ENCODE results near the gene MINDY4B. TPM values are rescaled to one million over a fixed set of nuclear protein-coding genes. Genes with fewer than 3 reads are reported as not detected.
"Not testable (repeated sequence)": the region's sequence is repeated elsewhere in the genome, so short reads cannot be mapped to it uniquely, and the experiment has no call there.

MINDY4B gene
- total RNA-seq, 2 experiments from 2014 or later: not detected

- DNase-seq: no peak
- H3K36me3 Mint-ChIP-seq: no peaks in the 10 kb centered on the region
- no peaks in the 10 kb centered on the region for H3K4me1 Mint-ChIP-seq
- peaks cover 9% of the 10 kb centered on the region for H3K27me3 Mint-ChIP-seq
- H3K4me3 Mint-ChIP-seq: no peak overlapping the region
- H3K27ac Mint-ChIP-seq: no peak overlapping the region
- no peaks in the 10 kb centered on the region for H3K9me3 Mint-ChIP-seq
Measured at GRCh38 chr3:150878996-150879575, 26.2 kb downstream of the MINDY4B start.

GRCh38 chr3:150878290-150878689 lies 26.9 kb downstream of the MINDY4B start:
- no peaks in the 10 kb centered on the region for H3K4me1 Mint-ChIP-seq
- H3K27me3 Mint-ChIP-seq: peaks cover 2% of the 10 kb centered on the region
- H3K36me3 Mint-ChIP-seq: no peaks in the 10 kb centered on the region
- DNase-seq: no peak
- no peak overlapping the region for H3K4me3 Mint-ChIP-seq
- no peak overlapping the region for H3K27ac Mint-ChIP-seq
- no peaks in the 10 kb centered on the region for H3K9me3 Mint-ChIP-seq

GRCh38 chr3:150877303-150877702 lies 27.9 kb downstream of the MINDY4B start:
- DNase-seq: no peak
- Mint-ChIP-seq H3K27ac (no peak overlapping the region), H3K4me1 (no peaks in the 10 kb centered on the region), H3K4me3 (no peak overlapping the region), H3K9me3 (no peaks in the 10 kb centered on the region), H3K27me3 (no peaks in the 10 kb centered on the region), H3K36me3 (no peaks in the 10 kb centered on the region)

- no peaks in the 10 kb centered on the region for H3K9me3 Mint-ChIP-seq
- DNase-seq: no peak
- no peaks in the 10 kb centered on the region for H3K27me3 Mint-ChIP-seq
- H3K36me3 Mint-ChIP-seq: no peaks in the 10 kb centered on the region
- H3K4me3 Mint-ChIP-seq: no peak overlapping the region
- no peak overlapping the region for H3K27ac Mint-ChIP-seq
- no peaks in the 10 kb centered on the region for H3K4me1 Mint-ChIP-seq
Measured at GRCh38 chr3:150876611-150877265, 28.5 kb downstream of the MINDY4B start.

GRCh38 chr3:150875548-150875947 lies 29.7 kb downstream of the MINDY4B start:
- H3K27me3 Mint-ChIP-seq: no peaks in the 10 kb centered on the region
- H3K4me1 Mint-ChIP-seq: no peaks in the 10 kb centered on the region
- H3K27ac Mint-ChIP-seq: no peak overlapping the region
- DNase-seq: no peak
- H3K9me3 Mint-ChIP-seq: no peaks in the 10 kb centered on the region
- no peak overlapping the region for H3K4me3 Mint-ChIP-seq
- no peaks in the 10 kb centered on the region for H3K36me3 Mint-ChIP-seq

GRCh38 chr3:150874666-150875219 lies 30.5 kb downstream of the MINDY4B start:
- no peaks in the 10 kb centered on the region for H3K27me3 Mint-ChIP-seq
- no peaks in the 10 kb centered on the region for H3K4me1 Mint-ChIP-seq
- no peaks in the 10 kb centered on the region for H3K9me3 Mint-ChIP-seq
- H3K36me3 Mint-ChIP-seq: no peaks in the 10 kb centered on the region
- H3K27ac Mint-ChIP-seq: no peak overlapping the region
- no peak for DNase-seq
- H3K4me3 Mint-ChIP-seq: no peak overlapping the region

- Mint-ChIP-seq H3K36me3 (no peaks in the 10 kb centered on the region), H3K4me3 (no peak overlapping the region), H3K9me3 (no peaks in the 10 kb centered on the region), H3K27me3 (peaks cover 14% of the 10 kb centered on the region), H3K27ac (no peak overlapping the region), H3K4me1 (no peaks in the 10 kb centered on the region)
- DNase-seq: no peak
Measured at GRCh38 chr3:150871192-150871591, 34.0 kb downstream of the MINDY4B start.

- Mint-ChIP-seq H3K27me3 (peaks cover 19% of the 10 kb centered on the region), H3K36me3 (no peaks in the 10 kb centered on the region), H3K4me1 (peaks cover under 1% of the 10 kb centered on the region), H3K27ac (no peak overlapping the region), H3K4me3 (no peak overlapping the region), H3K9me3 (no peaks in the 10 kb centered on the region)
- DNase-seq: no peak
Measured at GRCh38 chr3:150870406-150870805, 34.8 kb downstream of the MINDY4B start.

- H3K27ac Mint-ChIP-seq: no peak overlapping the region
Measured at GRCh38 chr3:150868282-150868681, 37.0 kb downstream of the MINDY4B start.

GRCh38 chr3:150867434-150867833 lies 37.8 kb downstream of the MINDY4B start:
- Mint-ChIP-seq H3K9me3 (no peaks in the 10 kb centered on the region), H3K27ac (no peak overlapping the region), H3K4me1 (peaks cover 4% of the 10 kb centered on the region), H3K36me3 (no peaks in the 10 kb centered on the region), H3K4me3 (no peak overlapping the region), H3K27me3 (peaks cover 36% of the 10 kb centered on the region)
- no peak for DNase-seq

More at GRCh38 chr3:150868282-150868681, 37.0 kb downstream of the MINDY4B start:
- no peak for DNase-seq
- H3K9me3 Mint-ChIP-seq: no peaks in the 10 kb centered on the region
- peaks cover 31% of the 10 kb centered on the region for H3K27me3 Mint-ChIP-seq
- no peaks in the 10 kb centered on the region for H3K36me3 Mint-ChIP-seq
- H3K4me3 Mint-ChIP-seq: no peak overlapping the region
- peaks cover 4% of the 10 kb centered on the region for H3K4me1 Mint-ChIP-seq

- not testable (repeated sequence) for DNase-seq, H3K36me3 Mint-ChIP-seq, H3K4me1 Mint-ChIP-seq, H3K27ac Mint-ChIP-seq, H3K9me3 Mint-ChIP-seq, H3K4me3 Mint-ChIP-seq
- H3K27me3 Mint-ChIP-seq: peaks cover 36% of the 10 kb centered on the region
Measured at GRCh38 chr3:150863921-150864320, 41.3 kb downstream of the MINDY4B start.

GRCh38 chr3:150861851-150862250 lies 43.4 kb downstream of the MINDY4B start:
- no peak for DNase-seq
- Mint-ChIP-seq H3K36me3 (no peaks in the 10 kb centered on the region), H3K27ac (no peak overlapping the region), H3K4me3 (no peak overlapping the region), H3K4me1 (peaks cover 4% of the 10 kb centered on the region), H3K27me3 (peaks cover 34% of the 10 kb centered on the region), H3K9me3 (no peaks in the 10 kb centered on the region)

- H3K4me1 Mint-ChIP-seq, H3K9me3 Mint-ChIP-seq, DNase-seq, H3K4me3 Mint-ChIP-seq, H3K27ac Mint-ChIP-seq, H3K36me3 Mint-ChIP-seq: not testable (repeated sequence)
- peaks cover 20% of the 10 kb centered on the region for H3K27me3 Mint-ChIP-seq
Measured at GRCh38 chr3:150857936-150858335, 47.3 kb downstream of the MINDY4B start.

- peaks cover 4% of the 10 kb centered on the region for H3K9me3 Mint-ChIP-seq
- peaks cover 6% of the 10 kb centered on the region for H3K27me3 Mint-ChIP-seq
- H3K4me1 Mint-ChIP-seq: no peaks in the 10 kb centered on the region
Measured at GRCh38 chr3:150850191-150850590, 55.0 kb downstream of the MINDY4B start.

GRCh38 chr3:150848864-150849263 lies 56.4 kb downstream of the MINDY4B start:
- Mint-ChIP-seq H3K27me3 (peaks cover 10% of the 10 kb centered on the region), H3K4me3 (no peak overlapping the region), H3K9me3 (peaks cover 4% of the 10 kb centered on the region), H3K27ac (no peak overlapping the region), H3K4me1 (peaks cover 2% of the 10 kb centered on the region), H3K36me3 (peaks cover 2% of the 10 kb centered on the region)
- DNase-seq: no peak

More at GRCh38 chr3:150850191-150850590, 55.0 kb downstream of the MINDY4B start:
- Mint-ChIP-seq H3K36me3 (peaks cover 2% of the 10 kb centered on the region), H3K27ac (no peak overlapping the region), H3K4me3 (no peak overlapping the region)
- no peak for DNase-seq

- H3K9me3 Mint-ChIP-seq: peaks cover 4% of the 10 kb centered on the region
- H3K36me3 Mint-ChIP-seq: peaks cover 2% of the 10 kb centered on the region
- no peak overlapping the region for H3K27ac Mint-ChIP-seq
Measured at GRCh38 chr3:150847433-150847832, 57.8 kb downstream of the MINDY4B start.

More at GRCh38 chr3:150847433-150847832, 57.8 kb downstream of the MINDY4B start:
- no peak for DNase-seq
- Mint-ChIP-seq H3K4me3 (no peak overlapping the region), H3K27me3 (peaks cover 15% of the 10 kb centered on the region), H3K4me1 (peaks cover 2% of the 10 kb centered on the region)
